ENCODE results near the gene TLDC2.
"Not testable (repeated sequence)": the region's sequence is repeated elsewhere in the genome, so short reads cannot be mapped to it uniquely, and the experiment has no call there.

TLDC2 gene

GRCh38 chr20:36875702-36876472 lies at the start of gene TLDC2:
TSS of gene TLDC2 (plus strand) at chr20:36876138. CDS start at chr20:36876175, 37 bp downstream.
- no peak within 1 kb of the TSS for H3K9ac ChIP-seq (ENCODE audit: low read depth, low read length)

GRCh38 chr20:36826554-36827244 lies 49.2 kb upstream of the TLDC2 start:
- Histone ChIP-seq H3K36me3 (ENCODE audit: insufficient read depth, low read length) (peaks cover 13% of the 10 kb centered on the region), H3K9me3 (ENCODE audit: control insufficient read depth, insufficient read depth, low read length) (no peaks in the 10 kb centered on the region), H3K9ac (ENCODE audit: low read depth, low read length) (no peak overlapping the region), H3K4me1 (ENCODE audit: insufficient read depth, low read length) (peaks cover 6% of the 10 kb centered on the region; the same call in 1 of the 2 replicates)

More at GRCh38 chr20:36875702-36876472, at the start of gene TLDC2:
- H3K4me1 ChIP-seq (ENCODE audit: insufficient read depth, low read length): peaks cover 5% of the 10 kb centered on the region; the same call in 1 of the 2 replicates
- H3K36me3 ChIP-seq (ENCODE audit: insufficient read depth, low read length): no peaks in the 10 kb centered on the region
- no peaks in the 10 kb centered on the region for H3K9me3 ChIP-seq (ENCODE audit: control insufficient read depth, insufficient read depth, low read length)

GRCh38 chr20:36827541-36828279 lies 48.2 kb upstream of the TLDC2 start:
- Histone ChIP-seq H3K36me3 (ENCODE audit: insufficient read depth, low read length) (peaks cover 13% of the 10 kb centered on the region), H3K9me3 (ENCODE audit: control insufficient read depth, insufficient read depth, low read length) (no peaks in the 10 kb centered on the region), H3K9ac (ENCODE audit: low read depth, low read length) (no peak overlapping the region), H3K4me1 (ENCODE audit: insufficient read depth, low read length) (peaks cover 1% of the 10 kb centered on the region; the same call in 1 of the 2 replicates)

- Histone ChIP-seq H3K4me1 (ENCODE audit: insufficient read depth, low read length) (peaks cover 19% of the 10 kb centered on the region; the same call in 1 of the 2 replicates), H3K9me3 (ENCODE audit: control insufficient read depth, insufficient read depth, low read length) (no peaks in the 10 kb centered on the region), H3K36me3 (ENCODE audit: insufficient read depth, low read length) (peaks cover 13% of the 10 kb centered on the region), H3K9ac (ENCODE audit: low read depth, low read length) (no peak overlapping the region)
Observed at GRCh38 chr20:36830791-36831691, 44.9 kb upstream of the TLDC2 start.

GRCh38 chr20:36832791-36833190 lies 43.1 kb upstream of the TLDC2 start:
- Histone ChIP-seq H3K36me3 (ENCODE audit: insufficient read depth, low read length) (peaks cover 9% of the 10 kb centered on the region; the same call in 1 of the 2 replicates), H3K4me1 (ENCODE audit: insufficient read depth, low read length) (peaks cover 19% of the 10 kb centered on the region; the same call in 1 of the 2 replicates), H3K9ac (ENCODE audit: low read depth, low read length) (no peak overlapping the region), H3K9me3 (ENCODE audit: control insufficient read depth, insufficient read depth, low read length) (no peaks in the 10 kb centered on the region)

GRCh38 chr20:36833275-36834020 lies 42.5 kb upstream of the TLDC2 start:
- Histone ChIP-seq H3K36me3 (ENCODE audit: insufficient read depth, low read length) (peaks cover 3% of the 10 kb centered on the region; the same call in 1 of the 2 replicates), H3K4me1 (ENCODE audit: insufficient read depth, low read length) (peaks cover 19% of the 10 kb centered on the region; the same call in 1 of the 2 replicates), H3K9ac (ENCODE audit: low read depth, low read length) (no peak overlapping the region), H3K9me3 (ENCODE audit: control insufficient read depth, insufficient read depth, low read length) (no peaks in the 10 kb centered on the region)

GRCh38 chr20:36835025-36835424 lies 40.9 kb upstream of the TLDC2 start:
- Histone ChIP-seq H3K4me1 (ENCODE audit: insufficient read depth, low read length) (peaks cover 19% of the 10 kb centered on the region; the same call in 1 of the 2 replicates), H3K9me3 (ENCODE audit: control insufficient read depth, insufficient read depth, low read length) (no peaks in the 10 kb centered on the region), H3K36me3 (ENCODE audit: insufficient read depth, low read length) (no peaks in the 10 kb centered on the region), H3K9ac (ENCODE audit: low read depth, low read length) (no peak overlapping the region)

- H3K9me3 ChIP-seq (ENCODE audit: control insufficient read depth, insufficient read depth, low read length): no peaks in the 10 kb centered on the region
- peaks cover 19% of the 10 kb centered on the region; the same call in 1 of the 2 replicates for H3K4me1 ChIP-seq (ENCODE audit: insufficient read depth, low read length)
- H3K36me3 ChIP-seq (ENCODE audit: insufficient read depth, low read length): no peaks in the 10 kb centered on the region
- peak overlapping the region; percentile 38 for H3K9ac ChIP-seq (ENCODE audit: low read depth, low read length)
Observed at GRCh38 chr20:36835453-36836198, 40.3 kb upstream of the TLDC2 start.

- H3K9ac ChIP-seq (ENCODE audit: low read depth, low read length): peak overlapping the region; percentile 38; the same call in 1 of the 2 replicates
- H3K4me1 ChIP-seq (ENCODE audit: insufficient read depth, low read length): peaks cover 20% of the 10 kb centered on the region; the same call in 1 of the 2 replicates
- H3K36me3 ChIP-seq (ENCODE audit: insufficient read depth, low read length): no peaks in the 10 kb centered on the region
- no peaks in the 10 kb centered on the region for H3K9me3 ChIP-seq (ENCODE audit: control insufficient read depth, insufficient read depth, low read length)
Observed at GRCh38 chr20:36836591-36837269, 39.2 kb upstream of the TLDC2 start.

- H3K36me3 ChIP-seq (ENCODE audit: insufficient read depth, low read length); H3K9ac ChIP-seq (ENCODE audit: low read depth, low read length); H3K9me3 ChIP-seq (ENCODE audit: control insufficient read depth, insufficient read depth, low read length): not testable (repeated sequence)
- peaks cover 23% of the 10 kb centered on the region; the same call in 1 of the 2 replicates for H3K4me1 ChIP-seq (ENCODE audit: insufficient read depth, low read length)
Observed at GRCh38 chr20:36838376-36838775, 37.6 kb upstream of the TLDC2 start.

GRCh38 chr20:36839150-36839549 lies 36.8 kb upstream of the TLDC2 start:
- Histone ChIP-seq H3K9ac (ENCODE audit: low read depth, low read length) (no peak overlapping the region), H3K9me3 (ENCODE audit: control insufficient read depth, insufficient read depth, low read length) (no peaks in the 10 kb centered on the region), H3K36me3 (ENCODE audit: insufficient read depth, low read length) (no peaks in the 10 kb centered on the region), H3K4me1 (ENCODE audit: insufficient read depth, low read length) (peaks cover 18% of the 10 kb centered on the region; the same call in 1 of the 2 replicates)

GRCh38 chr20:36841030-36841429 lies 34.9 kb upstream of the TLDC2 start:
- not testable (repeated sequence) for H3K9ac ChIP-seq (ENCODE audit: low read depth, low read length); H3K36me3 ChIP-seq (ENCODE audit: insufficient read depth, low read length); H3K9me3 ChIP-seq (ENCODE audit: control insufficient read depth, insufficient read depth, low read length)
- H3K4me1 ChIP-seq (ENCODE audit: insufficient read depth, low read length): peaks cover 21% of the 10 kb centered on the region; the same call in 1 of the 2 replicates

Measured in ES-I3 (cell line).